Stimulated activated CD8-positive, alpha-beta memory T cell treated with anti-CD3 and anti-CD28 coated beads, Interleukin-15, amount 100 ng/mL, for 24 hours (primary cell): ENCODE results near the gene TSR2.
"Not testable (repeated sequence)": the region's sequence is repeated elsewhere in the genome, so short reads cannot be mapped to it uniquely, and the experiment has no call there.

Source experiments
- DNase-seq: peaks from one replicate; pipeline ENCODE4 v3.0.0-alpha.2; 2020; ENCODE audit warnings: low read depth

The TSR2 gene

DNA sequence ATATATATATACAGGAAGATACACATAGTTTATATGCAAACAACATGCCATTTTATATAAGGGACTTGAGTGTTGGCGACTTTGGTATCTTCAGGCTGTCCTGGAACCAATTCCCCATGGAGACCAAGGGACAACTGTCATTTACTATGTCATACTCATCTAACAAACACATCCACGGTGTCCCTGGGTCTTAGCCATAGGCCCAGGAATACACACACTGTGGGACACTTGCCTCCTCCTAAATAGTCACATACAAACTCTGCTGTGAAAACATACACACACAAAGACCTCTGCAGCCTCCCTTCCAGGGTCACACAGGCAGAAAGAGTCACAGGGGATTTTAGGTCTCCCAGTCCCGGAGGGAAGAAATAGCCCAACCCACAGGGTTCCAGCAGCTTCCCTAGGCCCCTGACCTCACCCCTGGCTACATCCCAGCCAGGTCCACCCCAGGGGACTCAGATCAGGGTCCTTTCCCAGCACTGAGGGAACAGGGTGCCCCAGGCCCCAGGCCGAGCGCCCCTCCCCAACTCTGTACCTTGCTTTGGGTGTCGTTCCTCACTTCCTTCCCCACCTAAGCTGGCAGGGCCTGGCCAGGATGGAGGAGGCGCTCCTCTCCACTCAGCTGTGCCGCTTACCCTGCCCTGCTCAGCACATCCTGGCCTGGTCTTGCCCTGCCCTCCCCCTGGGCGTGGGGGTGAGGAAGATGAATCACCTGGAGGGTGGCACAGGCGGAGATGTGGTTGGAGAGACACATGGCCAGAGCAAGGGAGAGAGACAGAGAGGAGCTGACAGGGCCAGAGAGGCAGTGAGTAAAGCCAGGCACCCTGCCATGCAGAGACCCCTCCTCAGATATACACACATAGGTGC is 34.0 kb downstream of the TSR2 start:
- no peak for DNase-seq

DNA sequence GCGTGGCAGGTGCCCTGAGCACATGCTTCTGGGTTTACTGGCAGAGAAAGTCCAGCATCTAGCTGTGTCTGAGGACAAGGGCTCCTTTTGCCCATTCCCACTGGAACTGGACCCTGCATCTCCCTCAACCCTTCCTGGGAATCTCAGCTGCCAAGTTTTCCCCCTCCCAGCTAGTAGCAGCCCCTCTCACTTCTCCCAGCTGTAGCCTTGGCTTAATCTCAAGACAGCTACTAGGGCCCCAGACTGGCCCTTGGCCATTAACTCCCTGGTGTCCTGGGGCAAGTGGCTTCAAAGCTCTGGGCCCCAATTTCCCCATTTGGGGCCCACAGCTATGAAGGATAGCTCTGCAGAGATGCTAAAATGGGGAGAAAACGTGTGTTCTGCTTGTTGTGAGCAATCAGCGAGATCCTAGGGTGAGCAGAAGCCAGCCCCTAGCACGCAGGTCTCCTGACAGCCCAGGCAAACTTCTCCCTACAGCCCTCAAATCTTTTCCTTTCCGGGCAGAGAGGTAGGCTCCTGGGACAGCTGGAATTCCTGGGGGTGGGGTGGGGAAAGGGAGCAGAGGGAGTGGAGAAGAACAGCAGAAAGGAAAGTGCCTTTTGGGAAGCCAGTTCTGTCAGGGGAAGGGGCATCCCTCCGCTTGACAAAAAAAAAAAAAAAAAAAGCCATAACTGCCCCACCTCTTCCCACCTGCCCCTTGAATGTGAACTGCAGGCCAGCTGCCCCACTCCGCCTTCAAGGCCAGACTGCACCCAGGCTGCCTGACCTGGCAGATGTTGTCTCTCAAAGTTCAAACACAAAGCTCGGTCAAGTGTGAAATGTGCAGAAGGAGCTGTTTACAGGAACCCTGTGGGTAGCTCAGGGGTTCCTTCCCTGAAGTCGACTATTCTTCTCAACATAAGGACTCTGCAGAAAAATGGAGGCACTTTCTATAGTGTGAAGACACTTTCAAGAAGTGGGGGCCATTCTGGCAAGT is 39.2 kb downstream of the TSR2 start:
- DNase-seq = no peak

DNA sequence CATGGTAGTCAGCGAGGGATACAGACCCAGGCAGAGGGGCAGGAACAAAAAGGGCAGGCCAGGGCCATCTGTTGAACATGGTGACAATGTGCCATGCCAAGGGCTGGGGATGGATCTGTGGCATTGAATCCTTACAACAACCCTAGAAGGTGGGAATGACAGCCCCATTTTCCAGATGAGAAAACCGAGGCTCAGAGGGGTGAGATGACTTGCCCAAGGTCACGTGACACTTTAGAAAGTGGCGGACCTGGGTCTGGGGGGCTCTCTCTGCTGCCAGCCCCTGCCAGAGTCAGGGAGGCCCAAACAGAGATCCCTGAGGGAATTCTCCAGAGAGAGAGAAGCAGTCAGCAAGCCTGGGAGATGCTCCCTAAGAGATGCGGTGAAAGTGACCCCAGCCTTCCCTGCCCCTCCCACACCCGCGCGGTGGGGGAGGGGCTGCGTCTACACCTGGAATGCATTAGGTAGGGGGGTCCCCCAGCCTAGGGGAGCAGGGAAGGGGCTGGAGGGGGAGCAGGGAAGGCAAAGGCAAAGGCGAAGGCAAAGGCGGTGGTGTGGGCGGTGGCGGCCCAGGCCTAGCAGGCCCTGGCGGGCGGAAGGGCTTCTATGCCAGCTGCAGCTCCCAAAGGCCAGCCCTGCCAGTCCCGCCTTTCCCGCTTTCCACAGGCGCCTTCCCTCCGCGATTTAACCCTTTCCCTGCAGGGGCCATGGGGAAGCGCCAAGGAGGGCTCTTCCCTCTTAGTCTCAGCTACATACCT is 42.8 kb downstream of the TSR2 start:
- no peak for DNase-seq

DNA sequence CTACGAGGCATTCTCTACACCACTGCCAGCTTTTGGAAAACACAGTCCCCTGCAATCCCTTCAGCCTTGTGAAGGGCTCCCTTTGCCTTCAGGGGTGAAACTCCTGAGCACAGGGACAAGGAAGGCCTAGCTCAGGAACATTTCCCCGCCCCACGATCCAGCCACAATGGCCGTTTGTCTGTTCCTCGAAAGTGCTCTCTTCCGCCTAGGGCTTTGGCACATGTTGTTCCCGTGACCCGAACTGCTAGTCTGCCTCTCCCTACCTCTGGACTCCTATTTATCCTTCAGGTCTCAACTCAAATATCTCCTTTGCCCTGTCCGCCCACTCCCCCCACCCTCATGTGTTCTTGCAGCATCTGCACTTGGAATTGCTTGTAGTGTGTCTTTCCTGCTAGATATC is 43.7 kb downstream of the TSR2 start:
- no peak for DNase-seq

DNA sequence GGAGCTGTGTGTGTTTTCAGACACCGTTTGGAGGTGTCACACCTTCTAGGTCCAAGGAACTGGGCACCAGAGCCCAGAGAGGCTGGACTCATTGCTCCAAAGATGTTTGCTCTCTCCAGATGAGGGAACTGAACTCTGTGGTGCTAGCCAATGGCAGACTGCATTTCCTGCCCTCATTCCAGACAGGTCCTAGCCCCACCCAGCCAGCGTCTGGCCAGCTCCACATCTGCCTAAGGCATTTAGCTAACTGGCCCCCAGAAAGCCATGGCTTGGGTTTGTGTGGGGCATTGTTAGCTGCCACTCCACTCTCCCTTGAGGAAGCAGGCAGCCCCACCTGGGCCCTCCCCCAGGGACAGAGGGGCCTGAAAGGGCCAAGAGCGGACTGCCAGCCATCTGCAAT is 44.5 kb downstream of the TSR2 start:
- DNase-seq = no peak

DNA sequence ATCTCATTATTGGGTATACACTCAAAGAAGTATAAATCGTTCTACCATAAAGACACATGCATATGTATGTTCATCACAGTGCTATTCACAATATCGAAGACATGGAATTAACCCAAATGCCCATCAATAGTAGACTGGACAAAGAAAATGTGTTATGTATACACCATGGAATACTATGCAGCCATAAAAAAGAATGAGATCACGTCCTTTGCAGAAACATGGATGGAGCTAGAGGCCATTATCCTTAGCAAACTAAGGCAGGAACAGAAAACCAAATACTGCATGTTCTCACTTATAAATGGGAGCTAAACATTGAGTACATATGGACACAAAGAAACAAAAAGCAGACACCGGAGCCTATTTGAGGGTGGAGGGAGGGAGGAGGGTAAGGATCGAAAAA is 49.6 kb downstream of the TSR2 start:
- DNase-seq = not testable (repeated sequence)

DNA sequence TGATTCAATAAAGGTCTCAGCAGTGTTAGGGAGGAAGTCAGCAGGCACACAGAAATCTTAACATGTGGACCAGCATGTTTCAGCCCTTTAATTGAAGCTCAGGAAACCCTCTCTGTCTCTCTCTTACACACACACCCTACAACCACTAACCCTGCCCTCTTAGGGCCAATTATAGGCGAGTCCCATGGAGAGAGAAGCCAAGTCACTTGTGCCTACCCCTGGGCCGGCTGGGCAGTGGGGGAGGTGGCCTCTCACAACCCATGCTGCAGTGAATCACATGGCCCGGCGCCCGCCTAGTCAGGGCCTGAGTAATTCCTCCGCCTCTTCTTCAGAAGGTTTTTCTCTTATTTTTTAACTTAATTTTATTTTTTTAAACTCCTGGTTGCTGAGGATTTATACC is 52.1 kb downstream of the TSR2 start:
- no peak for DNase-seq

DNA sequence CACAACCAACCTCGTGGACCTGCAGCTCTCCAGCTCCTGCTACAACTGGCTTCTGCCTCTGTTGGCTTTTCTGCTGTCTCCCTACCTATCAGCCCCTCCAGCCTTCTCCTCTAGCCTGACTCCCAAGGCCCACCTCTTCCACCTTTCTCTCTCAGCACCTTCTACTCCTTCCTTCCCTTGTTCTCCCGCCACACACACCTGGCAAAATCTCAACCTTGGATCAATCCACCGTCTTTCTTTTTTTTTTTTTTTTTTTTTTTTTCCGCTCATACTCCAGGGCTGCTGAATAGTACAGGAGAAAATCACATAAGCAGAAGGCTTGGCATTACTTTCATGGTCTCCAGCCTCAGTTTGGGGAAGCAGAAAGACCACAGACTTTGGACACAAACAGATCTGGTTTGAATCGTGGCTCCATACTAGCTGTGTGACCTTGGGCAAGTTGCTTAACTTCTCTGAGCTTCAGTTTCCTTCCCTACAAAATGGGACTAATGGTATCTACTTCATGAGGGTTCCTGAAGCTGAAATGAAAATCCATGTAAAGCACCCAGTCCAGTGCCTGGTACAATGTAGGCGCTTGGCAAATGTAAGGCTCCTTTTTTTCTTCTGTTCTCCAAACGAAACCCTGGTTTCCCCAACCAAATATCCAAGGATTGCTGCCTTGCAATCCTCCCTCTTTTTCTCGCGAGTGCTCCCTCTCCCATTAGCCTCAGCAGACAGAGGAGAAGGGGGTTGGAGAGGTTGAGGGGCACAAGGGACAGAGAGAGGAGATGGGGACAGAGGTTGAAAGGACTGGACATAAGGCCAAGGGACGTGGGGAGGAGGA is 54.2 kb downstream of the TSR2 start:
- no peak for DNase-seq
